Fibroblast of the conjunctiva (primary cell): ENCODE results near the gene LLGL2.
"Not testable (repeated sequence)": the region's sequence is repeated elsewhere in the genome, so short reads cannot be mapped to it uniquely, and the experiment has no call there.

ENCODE experiments used
- DNase-seq: peaks from one replicate; pipeline ENCODE4 v3.0.0-alpha.2; 2010; ENCODE audit warnings: low read depth

The LLGL2 gene

GRCh38 chr17:75592348-75593020 lies 67.0 kb downstream of the LLGL2 start:
- DNase-seq: no peak

DNA sequence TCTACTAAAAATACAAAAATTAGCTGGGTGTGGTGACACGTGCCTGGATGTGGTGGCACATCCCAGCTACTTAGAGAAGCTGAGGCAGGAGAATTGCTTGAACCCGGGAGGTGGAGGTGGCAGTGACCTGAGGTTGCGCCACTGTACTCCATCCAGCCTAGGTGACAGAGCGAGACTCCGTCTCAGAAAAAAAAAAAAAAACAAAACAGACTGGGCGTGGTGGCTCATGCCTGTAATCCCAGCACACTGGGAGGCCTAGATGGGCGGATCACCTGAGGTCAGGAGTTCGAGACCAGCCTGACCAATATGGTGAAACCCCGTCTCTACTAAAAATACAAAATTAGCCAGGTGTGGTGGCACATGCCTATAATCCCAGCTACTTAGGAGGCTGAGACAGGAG lies 67.9 kb downstream of the LLGL2 start:
- DNase-seq: not testable (repeated sequence)

GRCh38 chr17:75594499-75595283 lies 69.2 kb downstream of the LLGL2 start:
- no peak for DNase-seq

GRCh38 chr17:75595284-75595919 lies 69.9 kb downstream of the LLGL2 start:
- no peak for DNase-seq

DNA sequence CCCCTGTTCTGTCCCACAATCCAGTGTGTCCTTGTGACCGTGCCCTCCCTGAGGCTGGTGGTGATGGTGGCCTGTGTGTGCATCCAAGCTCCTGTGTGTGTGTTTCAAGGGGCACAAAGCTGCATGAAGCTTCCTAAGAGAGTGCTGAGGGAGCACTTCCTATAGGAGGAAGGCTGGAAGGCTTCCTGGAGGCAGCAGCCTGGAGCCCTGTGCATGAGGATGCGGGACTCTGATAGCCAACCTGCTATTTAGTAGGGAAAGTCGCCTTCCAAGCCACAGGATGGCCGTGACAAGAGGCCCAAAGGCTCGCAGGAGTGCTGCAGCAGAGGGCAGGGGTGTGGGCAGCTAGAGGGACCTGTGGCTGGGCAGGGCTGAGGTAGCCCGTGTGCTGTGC lies 70.4 kb downstream of the LLGL2 start:
- no peak for DNase-seq

DNA sequence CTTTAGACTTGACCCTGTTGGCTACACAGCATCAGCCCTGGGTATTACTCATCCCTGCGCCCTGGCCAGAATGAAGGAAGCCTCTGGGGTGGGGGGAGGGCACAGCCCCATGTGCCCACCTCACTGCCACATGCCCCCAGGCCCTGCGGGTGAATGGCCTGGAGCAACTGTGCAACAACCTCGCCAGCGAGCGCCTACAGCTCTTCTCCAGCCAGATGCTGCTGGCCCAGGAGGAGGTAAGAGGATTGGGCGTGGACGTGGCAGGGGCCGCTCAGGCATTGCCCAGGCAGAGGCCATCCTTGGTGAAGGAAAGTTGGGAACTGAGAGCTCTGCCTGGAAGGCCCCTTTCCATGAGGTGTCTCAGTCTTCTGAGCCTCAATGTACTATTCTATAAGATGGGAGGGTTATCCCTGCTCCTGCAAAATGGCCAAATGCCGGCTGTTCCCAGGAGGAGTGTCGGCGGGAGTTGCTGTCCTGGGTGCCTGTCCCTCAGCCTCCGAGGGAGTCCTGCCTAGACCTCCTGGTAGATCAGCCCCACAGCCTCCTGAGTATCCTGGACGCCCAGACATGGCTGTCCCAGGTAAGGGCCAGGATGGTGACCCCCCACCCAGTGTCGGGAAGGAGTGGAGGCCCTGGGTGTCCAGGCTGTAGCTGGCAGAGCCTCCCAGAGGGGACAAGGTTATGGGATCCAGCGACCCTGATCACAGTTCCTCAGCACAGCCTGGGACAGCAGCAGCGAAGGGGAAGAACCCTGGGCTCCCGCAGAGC lies 71.0 kb downstream of the LLGL2 start:
- DNase-seq: no peak

GRCh38 chr17:75601057-75601987 lies 75.8 kb downstream of the LLGL2 start:
- DNase-seq: no peak

- DNase-seq: no peak
Measured at GRCh38 chr17:75602644-75603043, 77.1 kb downstream of the LLGL2 start.

GRCh38 chr17:75603123-75603522 lies 77.6 kb downstream of the LLGL2 start:
- no peak for DNase-seq

DNA sequence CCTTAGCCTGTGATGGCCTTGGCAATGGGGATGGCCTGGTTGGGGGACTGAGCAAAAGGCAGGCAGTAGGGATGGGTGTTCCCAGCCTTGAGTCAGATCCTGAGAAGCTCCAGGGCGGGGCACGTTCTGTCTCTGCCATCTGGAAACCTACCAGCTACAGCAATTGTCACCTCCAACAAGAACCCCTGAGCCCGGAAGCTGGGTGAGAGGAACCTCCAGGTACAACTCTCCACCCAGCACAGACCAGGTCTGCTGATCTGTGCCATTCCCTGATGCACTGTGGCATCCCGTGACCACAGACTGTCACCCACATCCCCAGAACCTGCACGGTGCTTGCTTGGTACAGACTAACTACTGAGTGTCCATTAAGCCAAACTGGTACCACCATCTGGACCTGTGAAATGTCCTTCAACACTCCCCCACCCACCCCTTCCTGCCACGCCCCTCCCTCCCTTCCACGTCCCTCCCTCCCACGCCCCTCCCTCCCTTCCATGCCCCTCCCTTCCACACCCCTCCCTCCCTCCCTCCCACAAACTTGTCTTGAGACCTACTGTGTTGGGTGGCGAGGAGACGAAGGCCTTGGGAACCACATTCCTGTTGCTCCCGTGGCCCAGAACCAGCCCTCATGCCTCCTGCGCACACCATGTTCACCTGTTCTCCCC lies 78.7 kb downstream of the LLGL2 start:
- DNase-seq: no peak

- no peak for DNase-seq
Measured at GRCh38 chr17:75605790-75606189, 80.3 kb downstream of the LLGL2 start.

- no peak for DNase-seq
Measured at GRCh38 chr17:75607086-75607485, 81.6 kb downstream of the LLGL2 start.

GRCh38 chr17:75610103-75610984 lies 84.8 kb downstream of the LLGL2 start:
- no peak for DNase-seq

GRCh38 chr17:75611851-75612429 lies 86.4 kb downstream of the LLGL2 start:
- DNase-seq: no peak

GRCh38 chr17:75612906-75613626 lies 87.6 kb downstream of the LLGL2 start:
- DNase-seq: no peak

DNA sequence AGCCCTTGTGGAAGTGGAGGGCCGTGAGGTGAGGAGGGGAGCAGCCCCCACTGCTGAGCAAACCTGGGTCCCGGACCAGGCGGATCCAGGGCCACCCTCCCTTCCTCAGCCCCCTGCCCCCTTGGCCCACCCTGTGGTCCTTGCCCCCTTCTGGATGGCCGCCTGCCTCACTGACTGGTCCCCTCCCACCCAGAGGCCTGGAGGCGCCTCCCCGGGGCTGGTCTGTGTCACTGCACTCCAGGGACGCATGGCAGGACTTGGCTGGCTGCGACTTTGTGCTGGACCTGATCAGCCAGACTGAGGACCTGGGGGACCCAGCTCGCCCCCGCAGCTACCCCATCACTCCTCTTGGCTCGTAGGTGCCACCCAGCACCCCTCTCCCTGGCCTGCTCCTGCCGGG lies 88.5 kb downstream of the LLGL2 start:
- DNase-seq: no peak

DNA sequence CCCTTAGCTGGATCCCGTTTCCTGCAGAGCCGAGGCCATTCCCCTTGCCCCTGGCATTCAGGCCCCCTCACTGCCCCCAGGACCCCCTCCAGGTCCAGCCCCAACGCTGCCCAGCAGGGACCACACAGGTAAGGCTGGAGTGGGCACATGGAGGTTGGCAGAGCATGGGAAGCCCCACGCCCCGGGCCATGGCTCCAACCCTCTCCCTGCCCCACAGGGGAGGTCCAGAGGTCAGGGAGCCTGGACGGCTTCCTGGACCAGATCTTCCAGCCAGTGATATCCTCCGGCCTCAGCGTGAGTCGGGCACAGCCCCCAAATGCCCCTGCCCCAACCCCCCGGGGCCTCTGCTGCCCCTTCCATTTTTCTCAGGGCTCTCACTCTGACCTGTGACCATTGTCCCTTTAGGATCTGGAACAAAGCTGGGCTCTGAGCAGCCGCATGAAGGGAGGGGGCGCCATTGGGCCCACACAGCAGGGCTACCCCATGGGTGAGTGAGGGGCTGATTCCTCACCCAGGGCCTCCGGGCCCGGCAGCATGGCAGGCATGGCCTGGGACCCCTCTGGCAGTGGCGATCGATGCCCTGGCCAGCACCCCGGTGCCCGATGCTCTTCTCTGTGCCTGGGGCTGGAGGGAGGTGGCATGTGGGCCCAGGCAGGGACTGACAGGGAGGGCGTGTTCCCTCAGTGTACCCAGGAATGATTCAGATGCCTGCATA lies 89.2 kb downstream of the LLGL2 start:
- no peak for DNase-seq

DNA sequence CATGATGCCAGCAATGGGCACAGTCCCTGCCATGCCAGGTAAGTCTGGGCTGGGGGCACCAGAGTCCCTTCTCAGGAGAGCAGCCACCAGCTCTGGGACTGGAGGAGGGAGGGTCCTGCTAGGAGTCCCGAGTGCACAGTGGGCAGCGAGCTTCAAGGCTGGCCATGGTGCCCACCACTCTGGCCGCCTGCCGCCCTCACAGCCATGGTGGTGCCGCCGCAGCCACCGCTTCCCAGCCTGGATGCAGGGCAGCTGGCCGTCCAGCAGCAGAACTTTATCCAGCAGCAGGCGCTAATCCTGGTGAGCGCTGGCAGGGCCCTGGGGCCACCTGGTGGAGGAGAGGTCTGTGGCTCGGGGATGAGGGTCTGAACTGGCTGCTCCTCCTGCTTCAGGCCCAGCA lies 89.8 kb downstream of the LLGL2 start:
- DNase-seq: no peak
